Activated naive CD8-positive, alpha-beta T cell (primary cell): ENCODE data around the gene HOXA4.

ENCODE experiments used
- H3K27ac Mint-ChIP-seq: one replicate; pipeline ENCODE4 v1.8.0; 2021; ENCODE audit warnings: mixed read lengths
- H3K27me3 Mint-ChIP-seq: one replicate; pipeline ENCODE4 v1.8.0; 2021; ENCODE audit warnings: mixed read lengths
- H3K36me3 Mint-ChIP-seq: one replicate; pipeline ENCODE4 v1.8.0; 2021; ENCODE audit warnings: mixed read lengths
- H3K4me1 Mint-ChIP-seq: one replicate; pipeline ENCODE4 v1.8.0; 2021; ENCODE audit warnings: low read depth, mixed read lengths
- H3K4me3 Mint-ChIP-seq: one replicate; pipeline ENCODE4 v1.8.0; 2021; ENCODE audit warnings: mild to moderate bottlenecking, mixed read lengths
- H3K9me3 Mint-ChIP-seq: one replicate; pipeline ENCODE4 v1.8.0; 2021; ENCODE audit warnings: low read depth, mixed read lengths

HOXA4 gene

DNA sequence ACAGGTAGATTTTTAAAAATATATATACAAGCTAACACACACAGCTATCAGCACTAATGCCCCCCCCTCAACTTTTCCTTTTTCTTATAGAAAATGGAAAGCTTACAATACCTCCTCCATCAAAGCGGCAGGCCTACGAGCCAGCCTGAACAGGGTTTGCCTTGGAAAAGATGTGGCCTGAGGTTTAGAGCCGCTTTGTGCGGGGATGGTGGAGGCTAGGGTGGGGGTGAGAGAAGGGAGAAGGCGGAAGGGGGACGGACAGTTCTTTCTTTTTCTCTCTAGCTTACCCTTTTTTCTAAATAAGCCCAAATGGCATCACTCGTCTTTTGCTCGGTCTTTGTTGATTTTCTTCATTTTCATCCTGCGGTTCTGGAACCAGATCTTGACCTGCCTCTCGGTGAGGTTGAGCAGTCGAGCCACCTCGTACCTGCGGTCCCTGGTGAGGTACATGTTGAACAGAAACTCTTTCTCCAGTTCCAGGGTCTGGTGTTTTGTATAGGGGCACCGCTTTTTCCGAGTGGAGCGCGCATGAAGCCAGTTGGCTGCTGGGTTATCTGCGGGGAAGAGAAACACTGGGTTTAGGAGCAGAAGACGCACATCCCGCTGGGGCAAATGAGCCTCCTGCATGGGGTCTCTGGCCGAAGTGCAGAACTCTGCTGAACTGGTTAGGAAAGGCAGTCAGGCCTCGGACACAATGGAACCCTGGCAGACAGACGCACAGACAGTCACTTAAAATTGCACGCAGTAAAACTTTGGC is 32.9 kb upstream of the HOXA4 start:
- H3K4me3 Mint-ChIP-seq = no peak overlapping the region
- H3K4me1 Mint-ChIP-seq = peaks cover 29% of the 10 kb centered on the region
- peaks cover 51% of the 10 kb centered on the region for H3K27me3 Mint-ChIP-seq
- no peak overlapping the region for H3K27ac Mint-ChIP-seq
- H3K36me3 Mint-ChIP-seq = no peaks in the 10 kb centered on the region
- H3K9me3 Mint-ChIP-seq = no peaks in the 10 kb centered on the region

DNA sequence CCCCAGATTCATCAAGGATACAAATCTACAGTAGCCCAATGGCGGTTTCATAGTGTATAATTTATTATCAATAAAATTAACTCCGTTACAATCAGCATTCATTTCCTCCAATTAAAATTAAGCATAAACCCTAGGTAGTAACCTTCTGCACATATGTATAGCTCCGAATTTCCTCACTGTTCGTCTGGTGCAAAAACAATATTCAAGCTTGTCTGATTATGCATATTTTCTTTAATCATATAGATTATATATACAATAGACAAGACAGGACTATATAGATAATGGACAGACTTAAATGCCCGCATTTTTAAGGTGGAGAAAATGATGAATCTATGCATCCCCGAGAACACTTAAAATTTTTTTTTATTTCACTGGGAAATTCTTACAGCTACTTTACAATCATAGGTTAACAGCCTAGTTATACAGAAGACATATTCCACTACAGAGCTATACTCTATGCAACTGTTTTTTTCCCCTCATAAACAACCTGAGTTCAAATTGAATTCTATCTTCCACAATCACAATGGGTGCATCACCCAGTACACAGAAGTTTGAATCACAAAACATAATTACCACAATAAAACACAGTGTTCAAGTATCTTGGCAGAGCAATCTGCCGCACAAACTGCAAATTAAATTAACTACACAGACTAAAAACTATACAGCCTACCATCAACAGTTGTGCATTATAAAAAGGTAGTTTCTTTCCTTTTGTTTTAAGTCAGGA is 32.2 kb upstream of the HOXA4 start:
- Mint-ChIP-seq H3K4me1 (peaks cover 33% of the 10 kb centered on the region), H3K36me3 (no peaks in the 10 kb centered on the region), H3K4me3 (no peak overlapping the region), H3K9me3 (no peaks in the 10 kb centered on the region), H3K27ac (no peak overlapping the region), H3K27me3 (peaks cover 50% of the 10 kb centered on the region)

DNA sequence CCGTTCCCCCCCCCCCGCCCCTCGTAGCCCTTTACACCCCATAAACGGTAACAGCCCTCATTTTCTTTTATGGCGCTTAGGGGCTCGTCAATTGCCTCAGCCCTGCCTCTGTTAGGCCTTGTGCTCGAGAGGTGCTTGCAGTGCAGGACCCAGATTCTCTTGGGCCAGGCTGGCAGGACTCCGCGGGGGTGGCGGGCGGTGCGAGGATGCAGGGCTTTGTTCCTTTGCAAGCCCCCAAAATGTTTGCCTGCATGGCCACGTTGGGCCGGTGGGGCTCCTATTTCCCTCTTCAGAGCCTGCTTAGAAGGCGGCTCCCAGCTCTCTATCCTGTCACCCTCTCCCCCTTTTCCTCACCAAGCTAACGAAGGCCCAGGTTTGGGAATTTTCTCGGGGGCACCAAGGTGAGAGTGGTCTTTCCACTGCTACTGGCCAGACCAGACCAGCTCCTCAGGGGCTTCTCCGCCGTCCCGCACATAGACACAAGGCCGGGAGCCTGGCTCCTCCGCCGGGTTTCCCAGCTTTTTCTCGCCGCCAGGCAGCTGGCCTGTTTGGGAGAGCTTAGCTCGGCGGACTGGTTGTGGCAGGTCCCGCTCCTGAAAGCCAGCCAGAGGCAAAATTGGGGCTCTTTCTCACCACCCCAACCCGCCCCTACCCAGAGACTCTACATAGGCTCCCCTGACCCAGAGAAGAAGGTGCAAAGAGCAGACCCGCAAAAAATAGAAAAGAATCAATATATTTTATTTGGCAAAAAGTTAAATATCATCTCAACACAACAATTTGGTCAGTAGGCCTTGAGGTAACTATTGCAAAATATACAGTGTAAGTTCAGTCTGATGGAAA is 31.4 kb upstream of the HOXA4 start:
- no peaks in the 10 kb centered on the region for H3K9me3 Mint-ChIP-seq
- H3K4me1 Mint-ChIP-seq = peaks cover 35% of the 10 kb centered on the region
- no peaks in the 10 kb centered on the region for H3K36me3 Mint-ChIP-seq
- H3K27ac Mint-ChIP-seq = no peak overlapping the region
- H3K4me3 Mint-ChIP-seq = no peak overlapping the region
- H3K27me3 Mint-ChIP-seq = peaks cover 49% of the 10 kb centered on the region

DNA sequence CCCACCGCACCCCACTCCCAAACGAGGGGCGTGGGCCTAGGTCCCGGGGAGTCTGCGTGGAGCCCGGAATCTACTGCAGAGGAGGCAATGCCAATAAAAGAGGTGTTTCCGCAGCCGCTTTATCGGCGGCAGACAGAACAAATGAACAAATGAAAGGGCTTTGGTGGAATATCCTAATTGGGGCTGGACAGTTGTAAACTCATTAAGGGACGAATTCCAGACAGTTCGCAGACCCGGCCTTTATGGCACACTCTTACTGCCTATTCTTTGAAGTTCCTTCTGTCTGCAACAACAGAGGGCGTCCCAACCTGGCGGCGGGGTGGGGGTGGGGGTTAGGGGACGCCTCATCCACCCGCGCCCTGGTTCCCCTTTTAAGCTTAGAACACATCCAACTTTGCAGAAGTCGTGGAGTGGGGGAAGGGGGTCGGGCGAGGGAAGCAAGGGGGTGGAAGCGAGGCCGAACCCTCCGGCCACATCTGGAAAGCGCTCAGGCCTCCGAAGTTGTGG is 30.7 kb upstream of the HOXA4 start:
- no peaks in the 10 kb centered on the region for H3K9me3 Mint-ChIP-seq
- no peak overlapping the region for H3K27ac Mint-ChIP-seq
- peaks cover 49% of the 10 kb centered on the region for H3K27me3 Mint-ChIP-seq
- peak overlapping the region; percentile 73 for H3K4me3 Mint-ChIP-seq
- no peaks in the 10 kb centered on the region for H3K36me3 Mint-ChIP-seq
- peaks cover 37% of the 10 kb centered on the region for H3K4me1 Mint-ChIP-seq

DNA sequence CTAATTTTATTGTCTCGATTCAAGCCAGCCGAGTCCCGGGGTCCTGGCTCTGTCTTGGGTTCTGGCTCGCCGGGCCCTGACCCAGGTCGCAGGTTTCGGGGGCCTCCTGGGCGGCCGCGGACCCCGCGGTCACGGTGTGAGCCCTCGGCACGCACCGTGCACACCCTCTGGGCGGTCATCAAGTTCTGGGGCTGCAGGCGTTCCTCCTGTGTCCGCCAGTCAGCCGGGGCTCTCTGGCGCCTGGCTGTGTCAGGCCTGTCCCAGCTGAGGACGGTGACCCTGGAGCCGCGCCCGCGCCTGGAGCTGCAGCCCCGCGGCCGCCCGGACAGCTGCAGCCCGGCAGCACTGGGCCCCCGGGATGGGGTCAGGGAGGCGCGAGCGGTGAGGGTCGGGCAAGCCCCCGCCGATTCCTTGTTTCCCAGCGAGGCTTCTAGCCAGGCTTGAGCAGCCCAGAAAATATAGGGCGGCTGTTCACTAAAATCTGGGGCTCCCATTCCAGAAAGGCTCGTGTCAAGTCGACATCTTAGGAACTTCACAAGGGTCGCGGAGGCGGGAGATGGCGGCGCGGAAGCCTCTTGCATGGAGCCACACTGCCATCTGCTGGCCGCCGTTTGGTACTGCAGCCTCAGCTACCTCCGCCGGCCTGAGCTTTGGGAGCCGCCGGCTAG is 30.1 kb upstream of the HOXA4 start:
- Mint-ChIP-seq H3K27me3 (peaks cover 47% of the 10 kb centered on the region), H3K9me3 (no peaks in the 10 kb centered on the region), H3K4me3 (peak overlapping the region; percentile 73), H3K36me3 (no peaks in the 10 kb centered on the region), H3K27ac (no peak overlapping the region), H3K4me1 (peaks cover 36% of the 10 kb centered on the region)

DNA sequence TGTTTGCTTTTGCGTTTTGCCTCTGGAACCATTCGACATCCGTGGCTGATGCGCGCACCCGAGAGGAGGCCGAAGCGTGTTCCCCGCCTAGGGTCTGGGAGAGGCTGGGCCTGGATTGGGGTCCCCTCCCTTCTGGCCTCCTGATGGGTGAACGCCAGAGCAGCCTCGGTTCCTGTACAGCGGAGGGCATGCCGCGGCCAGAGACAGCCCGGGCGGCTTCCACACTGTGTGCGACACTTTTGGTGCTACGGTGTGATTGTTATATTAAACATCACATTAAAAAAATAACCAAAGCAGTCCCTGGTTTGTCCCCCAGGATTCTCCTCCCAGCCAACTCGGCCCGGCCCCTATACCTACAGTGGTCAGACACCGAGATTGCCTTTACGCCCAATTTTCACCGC is 29.6 kb upstream of the HOXA4 start:
- no peak overlapping the region for H3K27ac Mint-ChIP-seq
- peaks cover 38% of the 10 kb centered on the region for H3K4me1 Mint-ChIP-seq
- no peaks in the 10 kb centered on the region for H3K36me3 Mint-ChIP-seq
- H3K9me3 Mint-ChIP-seq = no peaks in the 10 kb centered on the region
- H3K4me3 Mint-ChIP-seq = peak overlapping the region; percentile 72
- peaks cover 50% of the 10 kb centered on the region for H3K27me3 Mint-ChIP-seq

DNA sequence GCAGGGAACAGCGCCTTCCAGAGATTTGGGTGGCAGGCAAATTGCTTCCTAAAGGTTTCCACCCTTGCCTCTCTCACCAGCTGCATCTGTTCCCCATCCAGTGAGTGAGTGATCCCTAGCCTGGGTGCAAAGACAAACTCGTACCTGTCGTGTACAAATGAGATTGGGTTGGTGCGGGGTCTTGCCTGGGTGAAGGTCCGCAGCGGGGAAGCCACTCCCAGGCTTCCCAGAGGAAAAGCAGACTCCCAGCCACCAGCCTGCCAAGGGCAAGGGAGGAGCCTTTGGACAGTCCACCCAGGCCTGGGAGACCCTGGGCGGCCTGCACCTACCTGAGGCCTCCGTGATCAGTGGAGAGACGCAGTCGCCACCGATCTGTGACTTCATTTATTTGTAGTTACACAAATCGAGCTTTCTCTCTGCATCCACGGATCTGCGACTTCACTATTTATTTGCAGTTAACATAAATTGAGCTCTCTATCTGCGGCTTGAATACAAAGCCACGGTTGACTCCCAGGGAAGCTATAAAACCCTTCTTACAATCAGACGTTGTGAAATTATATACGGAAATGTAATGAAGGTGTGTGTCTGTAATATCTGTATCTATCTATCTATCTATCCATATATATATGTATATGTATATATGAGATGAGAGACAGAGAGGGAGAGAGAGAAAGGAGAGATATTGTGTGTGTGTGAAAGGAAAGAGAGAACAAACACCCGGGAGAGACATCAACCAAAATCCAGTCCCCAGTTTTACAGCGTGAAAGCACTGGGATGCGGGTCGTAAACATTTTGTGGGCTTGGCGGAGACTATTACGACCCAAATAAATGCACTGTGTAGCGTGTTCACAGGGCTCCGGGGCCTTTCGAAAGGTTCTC is 28.9 kb upstream of the HOXA4 start:
- H3K4me1 Mint-ChIP-seq = peaks cover 43% of the 10 kb centered on the region
- H3K27ac Mint-ChIP-seq = peak overlapping the region; percentile 35
- peaks cover 53% of the 10 kb centered on the region for H3K27me3 Mint-ChIP-seq
- H3K4me3 Mint-ChIP-seq = peak overlapping the region; percentile 72
- H3K36me3 Mint-ChIP-seq = peaks cover 3% of the 10 kb centered on the region
- no peaks in the 10 kb centered on the region for H3K9me3 Mint-ChIP-seq

DNA sequence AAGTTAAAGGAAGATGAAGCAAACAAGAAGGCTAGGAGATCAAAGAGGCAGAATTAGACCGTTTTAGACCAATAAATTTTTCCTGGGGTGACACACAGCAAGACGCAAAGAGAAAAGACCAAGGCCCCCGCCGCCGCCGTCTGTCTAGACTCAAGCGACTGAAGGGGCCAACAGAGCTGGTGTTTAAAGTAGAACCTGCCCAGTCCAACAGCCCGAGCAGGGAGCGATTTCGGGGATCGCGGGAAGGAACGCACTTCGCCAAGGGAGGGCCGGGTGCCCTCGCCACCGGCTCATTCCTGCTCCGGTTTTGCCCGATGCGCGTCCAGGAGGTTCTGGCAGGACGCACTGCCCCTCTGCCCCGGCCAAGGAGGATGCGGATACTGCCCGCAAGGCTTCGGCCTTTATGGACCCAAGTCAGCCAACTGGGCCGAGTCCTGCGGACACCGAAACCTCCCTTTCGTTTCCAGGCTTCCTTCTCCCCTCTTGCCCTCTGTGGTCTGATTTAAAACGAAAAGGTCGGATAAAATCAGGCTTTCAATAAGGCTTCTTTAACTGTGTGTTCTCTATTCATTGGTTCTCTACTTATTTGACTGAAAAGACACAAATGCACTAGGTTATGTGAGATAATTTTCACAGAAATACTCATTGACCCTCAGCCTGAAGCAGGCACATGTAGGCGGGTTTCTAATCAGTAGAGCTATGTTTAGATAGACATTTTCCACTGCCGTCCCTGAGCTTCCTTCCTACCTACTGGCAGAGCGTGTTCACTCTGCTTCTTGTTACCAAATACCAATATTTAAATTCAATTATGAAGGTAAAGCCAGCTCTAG is 28.1 kb upstream of the HOXA4 start:
- Mint-ChIP-seq H3K4me1 (peaks cover 51% of the 10 kb centered on the region), H3K36me3 (peaks cover 3% of the 10 kb centered on the region), H3K4me3 (no peak overlapping the region), H3K9me3 (no peaks in the 10 kb centered on the region), H3K27ac (no peak overlapping the region), H3K27me3 (peaks cover 55% of the 10 kb centered on the region)

DNA sequence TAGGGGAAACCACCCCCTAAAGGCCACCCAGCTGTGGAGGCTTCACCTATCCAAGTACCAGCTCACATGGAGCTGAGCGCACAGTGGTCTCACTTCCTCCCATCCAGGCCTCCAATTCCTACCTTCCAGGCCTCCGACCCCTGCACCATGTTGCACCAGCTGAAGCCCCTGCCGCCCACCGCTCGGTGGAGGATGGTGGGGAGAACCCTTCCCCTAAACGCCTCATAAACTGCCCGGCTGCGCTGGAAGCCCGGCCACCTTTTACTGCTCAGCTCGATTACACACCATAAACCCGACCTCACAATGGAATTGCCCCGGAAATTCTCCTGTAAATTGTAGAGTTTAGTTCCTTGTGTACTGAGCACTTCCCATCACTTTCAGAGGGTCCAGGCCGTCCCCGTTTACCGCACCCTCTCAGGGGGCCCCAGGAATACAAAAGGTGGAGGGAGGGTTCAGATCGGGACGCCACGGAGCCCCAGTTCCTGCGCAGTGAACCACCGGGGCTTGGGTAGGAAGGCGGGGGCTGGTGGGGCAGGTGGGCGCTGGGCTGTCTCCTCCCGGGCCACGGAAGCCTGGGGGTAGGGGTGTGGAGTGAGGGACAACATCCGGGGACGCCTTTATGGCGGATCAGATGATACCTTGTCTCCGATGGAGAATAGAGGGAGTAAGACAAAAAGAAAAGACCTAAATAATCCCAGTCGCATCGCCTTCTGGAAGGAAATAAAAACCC is 27.3 kb upstream of the HOXA4 start:
- peaks cover 56% of the 10 kb centered on the region for H3K27me3 Mint-ChIP-seq
- no peaks in the 10 kb centered on the region for H3K9me3 Mint-ChIP-seq
- peak overlapping the region; percentile 16 for H3K27ac Mint-ChIP-seq

DNA sequence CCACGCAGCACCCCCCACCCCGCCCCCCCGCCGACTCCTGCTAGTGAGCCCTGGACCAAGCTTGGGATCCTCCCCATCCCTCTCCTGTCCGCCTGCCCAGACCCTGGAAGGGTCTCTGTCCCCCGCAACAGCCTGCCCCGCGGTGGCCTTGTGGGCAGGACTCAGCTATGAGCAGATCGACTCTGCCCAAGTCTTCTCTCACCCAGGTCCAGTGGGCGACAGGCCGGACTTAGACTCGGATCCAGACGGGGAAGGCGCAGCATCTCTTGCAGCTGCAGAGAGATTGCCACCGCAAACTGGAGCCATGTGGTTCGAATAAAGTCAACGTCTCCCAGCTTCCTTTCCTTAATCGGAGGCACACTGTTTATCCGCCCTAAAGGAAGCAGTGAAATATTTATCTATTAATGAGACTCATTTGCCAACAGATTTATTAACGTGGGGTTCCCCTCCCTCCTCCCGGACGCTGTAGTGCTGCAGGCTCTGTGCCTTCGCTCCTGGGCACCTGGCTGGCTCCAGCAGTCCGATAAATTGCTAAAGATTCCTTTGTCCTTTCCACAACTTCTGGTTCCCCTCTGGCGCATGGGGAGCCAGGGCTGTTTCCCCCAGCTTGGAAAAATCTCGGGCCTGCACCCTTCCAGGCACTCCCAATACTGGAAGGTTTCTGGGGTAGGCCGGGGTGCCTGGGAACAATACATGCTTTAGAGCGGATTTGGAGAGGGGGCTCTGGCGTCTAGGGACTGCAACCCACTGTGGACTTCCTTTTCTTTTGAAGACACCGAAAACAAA is 26.6 kb upstream of the HOXA4 start:
- Mint-ChIP-seq H3K27ac (peak overlapping the region; percentile 61), H3K27me3 (peaks cover 54% of the 10 kb centered on the region), H3K4me1 (peaks cover 52% of the 10 kb centered on the region), H3K4me3 (peak overlapping the region; percentile 32), H3K9me3 (no peaks in the 10 kb centered on the region), H3K36me3 (peaks cover 3% of the 10 kb centered on the region)

More for the DNA sequence above, 27.3 kb upstream of the HOXA4 start:
- H3K4me1 Mint-ChIP-seq = peaks cover 51% of the 10 kb centered on the region
- peak overlapping the region; percentile 35 for H3K4me3 Mint-ChIP-seq
- H3K36me3 Mint-ChIP-seq = peaks cover 3% of the 10 kb centered on the region

DNA sequence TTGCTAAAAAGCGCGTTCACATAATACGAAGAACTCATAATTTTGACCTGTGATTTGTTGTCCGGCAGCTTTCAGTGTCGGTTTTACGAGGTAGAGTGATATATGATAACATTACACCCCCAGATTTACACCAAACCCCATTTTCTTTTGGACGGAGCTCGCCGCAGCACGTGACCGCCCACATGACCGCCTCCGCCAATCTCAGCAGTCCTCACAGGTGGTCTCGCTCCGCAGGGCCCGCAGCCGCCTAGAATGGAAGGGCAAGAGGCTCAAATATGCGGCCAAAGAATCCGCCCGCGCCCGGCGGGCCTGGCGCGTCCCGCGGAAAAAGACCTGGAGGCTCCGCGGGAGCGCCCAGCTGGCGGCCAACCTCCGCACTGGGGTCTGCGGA is 25.9 kb upstream of the HOXA4 start, which contains the start of gene HOXA7:
Gene HOXA7, minus strand, starts transcription at position 168 of the 391 bp plus-strand sequence. Its CDS starts 130 bp downstream, at position 38.
- peaks cover 58% of the 10 kb centered on the region for H3K27me3 Mint-ChIP-seq
- H3K4me3 Mint-ChIP-seq = peak within 1 kb of the TSS; percentile 83
- H3K9me3 Mint-ChIP-seq = no peaks in the 10 kb centered on the region
- peaks cover 58% of the 10 kb centered on the region for H3K4me1 Mint-ChIP-seq
- peaks cover 3% of the 10 kb centered on the region for H3K36me3 Mint-ChIP-seq
- H3K27ac Mint-ChIP-seq = peak within 1 kb of the TSS; percentile 76
